H1 (cell line): ENCODE results near the gene CEP68. TPM values are rescaled to one million over a fixed set of nuclear protein-coding genes. Genes with fewer than 3 reads are reported as not detected.

Source experiments
- CTCF ChIA-PET: fragments of 300-600 bp; sonication (Branson Sonifier 250); formaldehyde crosslinking; loops from one replicate; lab custom pipeline; 2021; ENCODE audit not compliant: partially characterized antibody; lab: Charles Lee
- POLR2A ChIA-PET: fragments of 300-600 bp; sonication (Branson Sonifier 250); formaldehyde crosslinking; loops from one replicate; lab custom pipeline; 2021; ENCODE audit warnings: inconsistent platforms; ENCODE audit not compliant: partially characterized antibody; lab: Charles Lee
- DNase-seq, 2 experiments: peaks; one replicate each; pipeline versions ENCODE4 v3.0.0 to v3.0.0-alpha.2; 2010 to 2022; ENCODE audit warnings: low spot score in 2 of 2, low read depth in 1 of 2, mixed read lengths in 1 of 2
- FAIRE-seq: peaks from 2 replicates; lab custom pipeline; 2011; peaks lifted over from hg19 to GRCh38; lab: Jason Lieb, UNC
- H2AFZ ChIP-seq: 2 replicates; pipeline ENCODE4 v1.8.1; 2012; ENCODE audit warnings: low read length, inconsistent platforms
- H2AK5ac ChIP-seq: 2 replicates; pipeline ENCODE4 v1.6.1; 2013; ENCODE audit warnings: low read depth, low read length
- H2BK120ac ChIP-seq: replicated peaks from 2 replicates; pipeline ENCODE3; 2013; ENCODE audit warnings: low read depth, low read length, inconsistent platforms
- H2BK12ac ChIP-seq: 2 replicates; pipeline ENCODE4 v1.6.1; 2013; ENCODE audit warnings: low read depth, low read length
- H2BK15ac ChIP-seq: 2 replicates; pipeline ENCODE4 v1.6.1; 2013; ENCODE audit warnings: low read length
- H2BK20ac ChIP-seq: 2 replicates; pipeline ENCODE4 v1.6.1; 2013; ENCODE audit warnings: low read length
- H2BK5ac ChIP-seq: 2 replicates; pipeline ENCODE4 v1.6.1; 2013; ENCODE audit warnings: low read depth, low read length
- H3K14ac ChIP-seq: 2 replicates; pipeline ENCODE4 v1.6.1; 2013; ENCODE audit warnings: inconsistent platforms; ENCODE audit not compliant: insufficient read length
- H3K18ac ChIP-seq: 2 replicates; pipeline ENCODE4 v1.6.1; 2013; ENCODE audit warnings: low read length; ENCODE audit errors: extremely low read depth
- H3K23ac ChIP-seq: 2 replicates; pipeline ENCODE4 v1.6.1; 2013; ENCODE audit warnings: inconsistent platforms; ENCODE audit not compliant: insufficient read length
- H3K23me2 ChIP-seq: 2 replicates; pipeline ENCODE4 v1.6.1; 2013; ENCODE audit warnings: low read depth, low read length
- H3K27ac ChIP-seq: 2 replicates; pipeline ENCODE4 v1.6.1; 2011; ENCODE audit warnings: low read depth, low read length, inconsistent platforms
- H3K27me3 ChIP-seq, 4 experiments: replicated peaks in 1 of 4; 1 replicate in 1 of 4; 2 replicates in 3 of 4; pipeline versions ENCODE4 v1.6.1 to v1.8.1; 2011 to 2013; ENCODE audit warnings: low read length in 3 of 4, mild to moderate bottlenecking in 3 of 4, inconsistent platforms in 2 of 4, mixed read lengths in 2 of 4, moderate library complexity in 1 of 4; ENCODE audit not compliant: control insufficient read depth in 3 of 4, insufficient read depth in 3 of 4; ENCODE audit errors: extremely low read depth in 1 of 4
- H3K36me3 ChIP-seq, 4 experiments: 2 replicates each; pipeline versions ENCODE4 v1.6.1 to v1.8.1; 2011 to 2013; ENCODE audit warnings: mild to moderate bottlenecking in 4 of 4, low read length in 3 of 4, moderate library complexity in 2 of 4, control low read depth in 1 of 4, inconsistent platforms in 1 of 4; ENCODE audit not compliant: insufficient read depth in 4 of 4, control insufficient read depth in 2 of 4
- H3K4ac ChIP-seq: replicated peaks from 2 replicates; pipeline ENCODE3; 2013; ENCODE audit warnings: low read length, low read depth, mixed read lengths, inconsistent platforms; ENCODE audit not compliant: insufficient read length
- H3K4me1 ChIP-seq, 4 experiments: replicated peaks in 1 of 4; 1 replicate in 1 of 4; 2 replicates in 3 of 4; pipeline versions ENCODE4 v1.6.1 to v1.8.1; 2011 to 2013; ENCODE audit warnings: low read length in 3 of 4, inconsistent platforms in 2 of 4, mixed read lengths in 1 of 4; ENCODE audit not compliant: insufficient read depth in 4 of 4, control insufficient read depth in 3 of 4
- H3K4me2 ChIP-seq, 2 experiments: 2 replicates each; pipeline versions ENCODE4 v1.6.1 to v1.8.1; 2011 to 2013; ENCODE audit warnings: low read depth in 2 of 2, low read length in 2 of 2, control low read depth in 1 of 2, inconsistent platforms in 1 of 2, mild to moderate bottlenecking in 1 of 2; ENCODE audit not compliant: insufficient read depth in 1 of 2
- H3K4me3 ChIP-seq, 4 experiments: fragments of 200-600, 300-600 bp in 1 of 4; sonication (generic), shearing (Covaris generic), sonication (Bioruptor Twin) in 1 of 4; 2 replicates each; pipeline versions ENCODE4 v1.5.1 to v1.8.1; 2011 to 2016; ENCODE audit warnings: low read length in 4 of 4, low read depth in 3 of 4, control low read depth in 2 of 4, inconsistent platforms in 2 of 4, mild to moderate bottlenecking in 2 of 4, mixed read lengths in 1 of 4, moderate library complexity in 1 of 4; ENCODE audit not compliant: insufficient read depth in 2 of 4; ENCODE audit errors: extremely low read depth in 1 of 4
- H3K56ac ChIP-seq: replicated peaks from 2 replicates; pipeline ENCODE3; 2013; ENCODE audit warnings: low read depth, mild to moderate bottlenecking, mixed read lengths, low read length, inconsistent platforms; ENCODE audit not compliant: insufficient read length
- H3K79me1 ChIP-seq: 2 replicates; pipeline ENCODE4 v1.6.1; 2013; ENCODE audit warnings: low read depth, low read length, control low read depth
- H3K79me2 ChIP-seq, 2 experiments: 2 replicates each; pipeline versions ENCODE4 v1.6.1 to v1.8.1; 2012 to 2013; ENCODE audit warnings: low read length in 2 of 2, mild to moderate bottlenecking in 2 of 2, inconsistent platforms in 1 of 2; ENCODE audit not compliant: insufficient read depth in 2 of 2, control insufficient read depth in 1 of 2
- H3K9ac ChIP-seq, 4 experiments: replicated peaks in 1 of 4; 1 replicate in 1 of 4; 2 replicates in 3 of 4; pipeline versions ENCODE4 v1.6.1 to v1.8.1; 2011 to 2013; ENCODE audit warnings: low read depth in 3 of 4, low read length in 3 of 4, control low read depth in 2 of 4, mild to moderate bottlenecking in 2 of 4, moderate library complexity in 2 of 4, inconsistent platforms in 1 of 4; ENCODE audit errors: extremely low read depth in 1 of 4
- H3K9me3 ChIP-seq, 2 experiments: 2 replicates each; pipeline versions ENCODE4 v1.6.1 to v1.8.1; 2012 to 2013; ENCODE audit warnings: mild to moderate bottlenecking in 2 of 2, moderate library complexity in 2 of 2, control low read depth in 1 of 2, inconsistent platforms in 1 of 2, low read depth in 1 of 2, low read length in 1 of 2, mixed read lengths in 1 of 2; ENCODE audit not compliant: insufficient read depth in 2 of 2
- H4K20me1 ChIP-seq, 2 experiments: replicated peaks in 1 of 2; 2 replicates each; pipeline versions ENCODE3 to v1.8.1; 2011 to 2013; ENCODE audit warnings: inconsistent platforms in 2 of 2, low read length in 2 of 2, mild to moderate bottlenecking in 1 of 2; ENCODE audit not compliant: insufficient read depth in 2 of 2, control insufficient read depth in 1 of 2
- H4K5ac ChIP-seq: 2 replicates; pipeline ENCODE4 v1.6.1; 2013; ENCODE audit warnings: low read length, low read depth, mixed read lengths, inconsistent platforms; ENCODE audit not compliant: insufficient read length
- H4K8ac ChIP-seq: 2 replicates; pipeline ENCODE4 v1.8.0; 2013; ENCODE audit warnings: mild to moderate bottlenecking, moderate library complexity, low read length, inconsistent platforms; ENCODE audit not compliant: insufficient read depth; ENCODE audit errors: extremely low read depth
- H4K91ac ChIP-seq: replicated peaks from 2 replicates; pipeline ENCODE3; 2013; ENCODE audit warnings: low read length, mixed read lengths, inconsistent platforms; ENCODE audit not compliant: insufficient read length
- CTBP2 ChIP-seq: IDR thresholded peaks from 2 replicates; pipeline ENCODE4 v1.7.0; 2011; ENCODE audit warnings: borderline replicate concordance, mild to moderate bottlenecking, moderate library complexity, mixed read lengths, low read length; ENCODE audit not compliant: insufficient read depth, insufficient read length
- GABPA ChIP-seq: IDR thresholded peaks from 2 replicates; pipeline ENCODE4 v1.6.1; 2011; ENCODE audit warnings: mild to moderate bottlenecking, low read length, moderate library complexity, borderline replicate concordance; ENCODE audit not compliant: insufficient read depth
- JUND ChIP-seq: IDR thresholded peaks from 2 replicates; pipeline ENCODE4 v1.6.1; 2011; ENCODE audit warnings: mild to moderate bottlenecking, improper control_type of control experiment, low read length
- RBBP5 ChIP-seq: IDR thresholded peaks from 2 replicates; pipeline ENCODE4 v1.7.1; 2012; ENCODE audit warnings: low read depth, mild to moderate bottlenecking, inconsistent platforms, low read length, moderate library complexity, borderline replicate concordance
- WGBS, 2 experiments: shearing (Covaris generic) in 1 of 2; methylation state at CpG; one replicate each; pipeline versions ENCODE4 v1.1.6 to v1.1.7; 2013 to 2015; ENCODE audit warnings: low lambda C conversion rate in 2 of 2, mixed read lengths in 2 of 2, inconsistent platforms in 1 of 2, low coverage in 1 of 2, missing lambda C conversion rate in 1 of 2; ENCODE audit not compliant: insufficient replicate concordance in 2 of 2, insufficient coverage in 1 of 2, insufficient read length in 1 of 2; ENCODE audit errors: extremely low coverage in 1 of 2, missing lambda C conversion rate in 1 of 2; 5-methylcytosine and 5-hydroxymethylcytosine counted together
- polyA plus RNA-seq, 7 experiments: library from polyadenylated mRNA; depleted of rRNA in 3 of 7; stranded (reverse) in 5 of 7; unstranded in 2 of 7; fragments of >200 nt in 5 of 7; fragments of 200-250 nt in 2 of 7; gene quantifications; 1 replicate in 5 of 7; 2 replicates in 1 of 7; 4 replicates in 1 of 7; pipeline versions ENCODE4 v1.2.1 to v1.2.3, GENCODE V29; 2011 to 2013; ENCODE audit warnings: missing spikeins in 2 of 7, mixed read lengths in 2 of 7
- total RNA-seq: library from RNA; stranded (reverse); fragmentation: NEBNext Ultra II Directional; extraction: Animal tissue kit (Norgen Biotek cat#: 25700); gene quantifications from 2 replicates; pipeline ENCODE4 v1.2.1, GENCODE V29; 2021

CEP68 gene
- total and polyA plus RNA-seq, 2 of the 8 experiments (the other 6 are each of a cell fraction or from before 2014, with no cell fraction given) = 23.2 to 24.7 TPM

DNA sequence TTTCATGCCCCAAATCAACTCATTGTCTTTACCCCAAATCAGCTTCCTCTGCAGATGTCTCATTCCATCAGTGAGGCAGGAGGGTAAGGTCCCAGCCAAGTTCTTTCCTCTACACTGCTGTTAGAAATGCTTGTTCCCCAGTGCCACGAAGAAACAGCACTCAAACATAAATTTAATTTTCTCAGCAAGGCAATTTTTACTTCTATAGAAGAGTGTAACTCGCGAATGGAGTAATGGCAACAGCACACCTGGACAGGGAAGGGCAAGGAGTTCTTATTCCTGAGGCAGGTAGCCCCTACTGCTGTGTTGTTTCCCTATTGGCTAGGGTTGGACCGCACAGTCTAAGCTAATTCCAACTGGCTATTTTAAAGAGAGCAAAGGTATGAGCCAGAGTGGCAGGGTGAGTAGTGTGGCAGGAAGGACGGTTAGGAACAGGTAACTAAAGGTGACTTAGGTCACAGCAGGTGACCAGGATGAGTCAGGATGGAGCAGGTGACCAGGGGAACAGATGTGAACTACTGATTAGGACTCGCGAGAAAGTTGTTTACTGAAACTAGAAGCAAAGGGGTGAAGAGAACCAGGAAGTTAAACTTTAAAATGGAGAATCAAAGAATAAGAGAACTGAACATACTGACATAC lies 12.0 kb upstream of the CEP68 start:
- no peaks in the 10 kb centered on the region for H3K27me3 ChIP-seq
- 0 out of 2 replicates have a peak overlapping the region, but pooled peaks have one; percentile 2 for H2BK12ac ChIP-seq
- TF ChIP-seq CTBP2 = no peak
- no peak for TF ChIP-seq RBBP5
- 0 out of 2 replicates have a peak, but pooled peaks have one; percentile 14 for TF ChIP-seq JUND
- TF ChIP-seq GABPA = no peak
- H3K27ac ChIP-seq = no peak overlapping the region
- H4K5ac ChIP-seq = no peak overlapping the region
- H2AK5ac ChIP-seq = no peak overlapping the region
- no peak overlapping the region for H2BK5ac ChIP-seq
- no peak overlapping the region for H3K4me2 ChIP-seq
- H3K9me3 ChIP-seq = peaks cover 10 to 12% of the 10 kb centered on the region in 2 experiments
- H3K4me1 ChIP-seq = peaks cover 5 to 13% (median 8%) of the 10 kb centered on the region in 4 experiments; a peak in 6 of 7 replicates
- H3K14ac ChIP-seq = no peak overlapping the region
- DNase-seq (no peak), FAIRE-seq (no peak)
- H3K23me2 ChIP-seq = no peaks in the 10 kb centered on the region
- H3K18ac ChIP-seq = no peak overlapping the region
- no peak overlapping the region for H3K23ac ChIP-seq
- no peak overlapping the region for H3K56ac ChIP-seq
- 0 out of 2 replicates have a peak overlapping the region, but pooled peaks have one; percentile 7 for H2BK20ac ChIP-seq
- no peaks in the 10 kb centered on the region for H4K20me1 ChIP-seq
- POLR2A ChIA-PET = interaction anchor here (1.4 to 9.5 kb wide), 2 partner anchors 13 to 26 kb away, joined by 5 to 84 read pairs; partner anchors contain the start of gene CEP68
- peak overlapping the region in 1 of 4 experiments; percentile 41; a peak in 1 of 7 replicates for H3K9ac ChIP-seq
- H3K36me3 ChIP-seq = peaks cover 0 to 27% (median 3%) of the 10 kb centered on the region in 4 experiments; a peak in 6 of 8 replicates
- H2BK120ac ChIP-seq = no peak overlapping the region
- H3K79me1 ChIP-seq = no peaks in the 10 kb centered on the region
- no peak overlapping the region for H4K8ac ChIP-seq
- WGBS, 2 experiments = 87% methylated on average over 7 of the region's 7 CpGs; no CpG with 5 or more reads in 1 of the 2 experiments
- no peak overlapping the region for H3K4me3 ChIP-seq
- H2BK15ac ChIP-seq = no peak overlapping the region
- H2AFZ ChIP-seq = no peak overlapping the region
- H4K91ac ChIP-seq = no peak overlapping the region
- CTCF ChIA-PET = interaction anchor here (0.8 to 4.3 kb wide), 9 partner anchors 11 to 127 kb away, joined by 3 to 38 read pairs (median 4); no protein-coding TSS in a partner anchor
- H3K4ac ChIP-seq = no peak overlapping the region
- H3K79me2 ChIP-seq = no peaks in the 10 kb centered on the region
